ENCODE results near the gene EFEMP1.

Gene EFEMP1

DNA sequence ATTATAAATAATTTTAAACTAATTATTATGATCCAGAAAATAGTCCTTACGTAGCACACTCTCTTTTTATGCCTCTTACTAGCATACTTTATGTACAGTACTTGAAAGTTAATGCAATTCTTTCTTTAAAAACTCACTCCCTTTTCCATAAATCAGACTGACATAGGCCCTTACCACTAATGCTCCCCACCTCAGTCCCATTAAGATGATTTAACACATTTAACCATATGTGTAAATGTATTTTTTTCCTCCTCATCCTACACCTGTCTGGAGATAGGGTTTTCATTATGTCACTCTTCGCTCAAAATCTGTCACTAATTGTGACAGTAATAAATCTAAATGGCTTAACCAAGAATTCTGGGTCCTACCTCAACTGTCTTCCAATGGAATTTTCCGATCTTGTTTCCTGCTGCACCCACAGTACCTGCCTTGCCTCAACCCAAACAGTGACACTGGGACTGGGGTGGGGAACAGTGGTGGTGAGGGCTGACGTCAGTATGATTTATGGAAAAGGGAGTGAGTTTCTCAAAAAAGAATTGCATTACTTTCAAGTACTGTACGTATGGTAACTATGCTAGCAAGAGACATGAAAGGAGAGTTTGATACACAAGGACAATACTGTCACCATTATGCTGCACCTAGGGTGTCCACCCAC is 25.1 kb downstream of the EFEMP1 start:
- no peak for DNase-seq (ENCODE audit: low read depth, low spot score)

DNA sequence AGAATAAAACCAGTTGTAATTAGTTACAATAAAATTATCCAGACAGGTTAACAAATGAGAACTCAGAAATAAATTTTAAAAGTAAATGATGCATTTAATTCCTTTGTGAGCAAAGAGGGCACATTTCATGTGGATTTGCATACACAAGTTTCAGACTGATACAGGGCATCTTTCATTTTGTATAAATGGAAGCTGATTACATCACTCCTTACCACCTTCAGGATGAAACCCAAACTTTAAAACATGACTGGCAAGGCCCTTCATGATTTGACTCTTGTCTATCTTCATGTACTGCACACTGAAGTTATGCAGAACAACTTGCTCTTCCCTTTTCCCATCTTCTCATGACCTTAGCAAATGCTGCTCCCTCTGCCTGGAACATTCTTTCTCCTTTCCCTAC is 26.9 kb downstream of the EFEMP1 start:
- DNase-seq (ENCODE audit: low read depth, low spot score), result no peak

DNA sequence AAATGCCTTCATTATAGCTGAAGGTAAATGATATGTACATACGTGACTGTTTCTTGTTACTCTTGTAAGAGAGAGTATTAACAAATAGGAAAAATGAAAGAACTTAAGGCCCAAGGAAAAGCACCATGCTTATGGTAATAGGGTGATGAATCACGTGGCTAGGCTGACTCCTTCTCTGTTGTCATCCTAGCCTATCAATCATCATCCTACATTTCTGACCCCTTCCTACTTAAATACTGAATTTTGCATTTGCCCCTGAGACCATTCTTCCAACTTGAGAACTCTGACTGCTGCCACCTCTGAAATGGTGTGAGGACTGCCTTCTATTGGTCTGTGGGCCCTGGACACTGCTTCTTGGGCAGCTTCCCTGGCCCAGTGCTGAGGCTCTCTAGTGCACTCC is 28.9 kb downstream of the EFEMP1 start:
- no peak for DNase-seq (ENCODE audit: low read depth, low spot score)

DNA sequence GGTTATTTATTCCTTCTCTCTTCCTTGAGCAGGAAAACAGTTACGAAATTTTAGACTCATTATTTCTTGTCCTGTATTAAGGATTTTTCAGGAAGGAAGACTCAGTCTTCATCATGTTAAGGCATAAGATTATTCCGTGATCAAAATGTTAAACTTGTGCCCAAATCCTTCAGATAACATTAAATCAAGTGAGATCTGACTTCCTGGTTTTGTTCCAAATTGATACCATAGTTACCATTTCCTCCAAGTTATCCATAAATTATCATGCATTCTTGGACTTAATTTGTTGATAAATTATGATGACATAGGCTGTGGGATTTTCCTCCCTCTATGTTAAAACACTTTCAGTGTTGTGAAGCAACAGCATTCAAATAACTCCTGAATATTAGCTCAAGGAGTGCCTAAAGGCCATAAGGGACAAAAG is 31.9 kb downstream of the EFEMP1 start:
- DNase-seq (ENCODE audit: low read depth, low spot score), result no peak

DNA sequence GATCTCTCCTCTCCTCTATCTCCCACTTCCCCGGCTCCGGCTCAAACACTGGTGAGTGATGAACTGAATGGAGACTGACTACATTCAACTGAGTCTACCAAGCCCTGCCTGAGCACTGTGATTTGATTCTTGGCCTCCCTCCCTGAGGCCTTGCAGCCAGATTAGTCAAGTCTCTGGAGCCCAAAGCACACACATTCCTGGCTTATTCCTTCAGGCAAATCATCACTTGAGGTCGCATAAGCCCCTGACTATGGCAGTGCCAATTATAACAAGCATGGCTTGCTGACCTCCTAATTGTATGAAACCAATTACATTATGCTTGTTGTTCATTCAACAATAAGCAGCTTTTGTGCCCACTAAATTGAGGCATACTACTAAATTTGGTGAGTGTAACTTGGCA is 34.6 kb downstream of the EFEMP1 start:
- DNase-seq (ENCODE audit: low read depth, low spot score), result no peak

DNA sequence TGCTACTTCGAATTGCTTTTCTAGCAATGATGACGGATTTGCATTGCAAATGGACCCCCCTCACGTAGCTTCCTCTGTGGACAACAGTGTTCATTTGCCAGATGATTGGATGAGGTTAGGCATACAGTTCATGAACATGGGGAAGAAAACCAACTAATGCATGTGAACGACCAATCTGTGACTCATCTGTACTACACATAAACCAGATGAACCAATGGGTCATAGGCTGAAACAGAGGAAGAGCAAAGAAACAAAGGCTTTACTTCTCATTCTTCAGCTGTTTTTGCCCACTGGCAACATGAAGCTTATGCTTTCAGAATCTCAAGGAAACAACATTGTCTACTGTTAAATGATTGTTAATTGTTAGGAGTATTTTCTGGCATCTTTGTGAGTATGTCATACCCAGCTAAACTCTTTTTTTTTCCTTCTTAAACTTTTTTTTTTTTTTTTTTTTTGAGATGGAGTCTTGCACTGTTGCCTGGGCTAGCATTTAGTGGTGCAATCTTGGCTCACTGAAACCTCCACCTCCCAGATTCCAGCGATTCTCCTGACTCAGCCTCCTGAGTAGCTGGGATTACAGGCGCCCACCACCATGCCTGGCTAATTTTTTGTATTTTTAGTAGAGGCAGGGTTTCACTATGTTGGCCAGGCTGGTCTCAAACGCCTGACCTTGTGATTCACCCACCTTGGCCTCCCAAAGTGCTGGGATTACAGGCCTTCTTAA is 35.5 kb downstream of the EFEMP1 start:
- DNase-seq (ENCODE audit: low read depth, low spot score), result no peak

DNA sequence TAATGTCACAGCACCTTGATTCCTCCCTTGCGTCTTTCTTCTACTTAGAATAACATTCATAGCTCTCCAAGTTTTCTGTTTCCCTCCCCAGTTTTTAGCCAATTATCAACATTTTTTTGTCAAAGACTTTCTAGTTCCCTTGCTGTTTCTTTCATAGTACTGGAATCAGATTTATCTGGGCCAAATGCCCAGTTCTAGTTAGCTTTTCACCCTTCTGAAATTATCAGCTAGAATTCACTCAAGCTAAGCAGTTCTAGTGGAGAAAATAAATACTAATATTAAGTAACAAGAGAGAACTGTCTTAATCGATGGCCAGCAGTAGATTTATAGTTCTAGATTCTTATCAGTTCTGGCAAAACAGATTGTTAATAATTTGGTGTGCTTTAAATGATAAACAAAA is 36.2 kb downstream of the EFEMP1 start:
- DNase-seq (ENCODE audit: low read depth, low spot score), result no peak

DNA sequence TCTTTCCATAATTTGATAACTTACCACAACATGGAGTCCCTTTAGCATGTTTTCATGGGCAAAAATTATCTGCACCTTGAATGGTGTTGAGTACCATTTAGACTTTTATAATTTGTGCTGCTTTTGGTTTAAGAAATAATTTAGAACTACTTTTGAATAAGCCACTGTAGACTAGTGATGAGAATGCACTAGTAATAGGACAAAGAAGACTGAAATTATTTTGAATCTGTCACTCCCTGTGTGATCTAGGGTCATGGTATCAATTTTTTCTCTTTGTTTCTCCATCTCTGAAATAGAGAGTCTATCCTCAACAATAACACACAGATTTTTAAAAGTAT is 37.7 kb downstream of the EFEMP1 start:
- DNase-seq (ENCODE audit: low read depth, low spot score), result no peak

DNA sequence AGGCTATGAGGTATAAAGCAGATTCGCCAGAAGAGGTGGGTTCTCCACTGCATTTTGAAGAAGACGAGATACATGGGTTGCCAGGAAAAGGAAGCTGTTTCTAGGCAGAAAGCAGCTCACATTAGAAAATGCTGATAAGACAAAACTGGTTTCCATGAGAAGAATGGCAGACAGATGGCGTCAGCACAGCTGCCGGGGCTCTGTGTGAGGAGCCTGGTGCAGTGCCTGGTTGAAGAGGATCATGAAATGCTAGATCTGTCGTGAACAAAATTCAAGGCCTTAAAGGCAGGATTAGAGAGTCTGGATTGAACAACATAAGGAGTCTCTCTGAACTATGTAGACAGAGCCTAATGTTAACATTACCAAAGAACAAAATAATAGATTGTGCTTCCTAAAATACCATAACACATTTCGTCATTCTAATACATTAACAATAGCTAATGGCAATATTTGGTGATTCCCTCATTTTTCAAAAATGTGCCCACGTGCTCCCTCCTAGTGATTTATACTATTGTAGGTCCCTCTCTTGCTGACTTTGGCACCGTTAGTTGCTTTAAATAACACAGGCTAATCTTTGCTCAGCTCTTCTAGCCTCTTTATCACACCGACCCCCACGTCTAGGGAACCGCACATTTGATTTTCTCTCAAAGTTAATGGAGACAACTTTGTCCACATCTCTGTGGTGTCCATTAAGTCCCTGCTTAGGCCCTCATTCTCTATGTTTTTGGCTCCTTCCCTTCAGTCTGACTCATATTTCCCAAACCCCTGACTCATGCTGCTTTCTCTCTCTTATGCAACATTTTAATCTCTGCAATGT is 38.2 kb downstream of the EFEMP1 start:
- no peak for DNase-seq (ENCODE audit: low read depth, low spot score)

DNA sequence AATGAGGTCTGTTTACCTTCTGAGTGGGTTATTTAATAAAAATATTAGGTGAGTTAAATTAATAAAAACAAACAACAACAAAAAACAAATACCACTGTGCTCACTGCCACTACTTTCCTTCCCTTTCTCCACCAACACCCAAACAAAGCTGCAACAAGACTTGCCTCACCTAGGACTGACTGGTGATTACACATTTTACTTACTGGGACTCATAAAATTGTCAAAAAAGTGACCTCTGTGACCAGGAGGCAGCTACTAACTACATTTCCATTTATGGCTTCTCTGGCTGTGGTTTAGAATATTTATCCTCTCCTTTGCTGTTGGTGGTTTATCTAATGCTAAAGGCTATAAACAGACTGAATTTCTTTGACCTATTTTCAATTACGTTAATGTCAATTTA is 39.8 kb downstream of the EFEMP1 start:
- no peak for DNase-seq (ENCODE audit: low read depth, low spot score)

DNA sequence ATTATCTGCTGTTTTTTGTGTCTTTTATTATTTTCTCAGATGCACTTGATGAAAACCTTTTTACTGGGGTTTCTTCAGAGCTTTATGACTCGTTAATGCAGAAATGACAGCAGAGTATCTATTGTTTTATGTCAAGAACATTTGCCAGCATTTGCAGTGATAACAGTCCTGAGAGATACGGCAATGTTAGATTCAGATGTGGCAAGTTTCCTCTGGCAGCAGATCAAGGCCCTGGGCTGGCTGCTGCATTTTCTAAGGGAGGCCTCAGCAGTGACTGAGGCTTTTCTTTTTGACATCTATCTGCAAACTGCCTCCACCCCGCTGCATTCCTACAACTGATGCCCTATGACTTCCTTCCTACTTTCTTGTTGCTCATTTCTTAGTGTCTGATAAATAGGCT is 40.2 kb downstream of the EFEMP1 start:
- DNase-seq (ENCODE audit: low read depth, low spot score), result no peak

DNA sequence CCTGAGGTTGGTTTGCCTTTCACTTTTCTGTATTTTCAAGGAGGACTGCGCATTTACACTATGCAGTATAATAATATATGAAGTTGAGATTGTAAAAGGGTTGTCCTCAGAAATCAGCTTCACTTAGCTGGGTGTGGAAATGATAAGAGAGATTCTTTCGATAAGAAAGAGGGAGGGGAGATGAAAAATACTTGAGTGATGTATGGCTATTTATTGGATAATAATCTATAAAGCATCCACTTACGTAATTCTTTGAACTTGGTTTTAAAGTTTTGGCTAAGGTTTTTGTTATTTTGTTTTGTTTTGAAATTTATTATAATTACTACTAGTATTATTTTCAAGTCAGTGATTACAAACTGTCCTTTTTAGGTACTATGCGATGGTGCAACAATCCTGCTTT is 40.6 kb downstream of the EFEMP1 start:
- DNase-seq (ENCODE audit: low read depth, low spot score), result no peak

DNA sequence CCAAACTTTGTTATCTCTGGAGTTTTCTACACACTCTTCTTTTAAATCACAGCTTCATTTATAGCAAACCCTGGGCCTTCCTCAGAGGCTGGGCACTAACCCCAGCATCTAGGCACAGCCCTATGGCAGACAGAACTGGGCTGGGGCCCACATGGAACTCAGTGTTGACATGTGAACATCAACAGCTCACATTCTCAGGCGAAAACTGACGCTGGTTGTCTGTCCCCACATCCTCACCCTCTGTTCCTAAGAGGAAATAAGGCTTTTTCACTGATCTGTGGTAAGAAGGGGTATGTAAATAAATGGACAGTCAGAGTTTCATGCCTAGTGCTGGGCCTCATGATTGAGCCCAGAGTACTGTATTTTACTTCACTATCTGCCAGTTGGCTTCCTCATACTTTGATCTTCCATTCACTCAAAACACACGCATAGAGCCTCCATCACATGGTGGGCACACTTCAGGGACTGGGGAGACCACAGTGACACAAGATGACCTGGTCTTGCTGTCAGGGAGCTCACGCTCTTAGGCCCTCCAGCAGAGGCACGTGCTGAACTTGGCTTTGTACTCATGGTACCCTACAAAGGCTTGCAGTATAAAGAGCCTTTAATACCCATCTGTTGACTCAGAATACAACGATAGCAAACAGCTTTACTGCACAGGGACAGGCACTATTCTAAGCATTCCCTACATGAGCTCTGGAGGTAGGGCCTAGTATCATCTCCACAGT is 43.0 kb downstream of the EFEMP1 start:
- no peak for DNase-seq (ENCODE audit: low read depth, low spot score)

DNA sequence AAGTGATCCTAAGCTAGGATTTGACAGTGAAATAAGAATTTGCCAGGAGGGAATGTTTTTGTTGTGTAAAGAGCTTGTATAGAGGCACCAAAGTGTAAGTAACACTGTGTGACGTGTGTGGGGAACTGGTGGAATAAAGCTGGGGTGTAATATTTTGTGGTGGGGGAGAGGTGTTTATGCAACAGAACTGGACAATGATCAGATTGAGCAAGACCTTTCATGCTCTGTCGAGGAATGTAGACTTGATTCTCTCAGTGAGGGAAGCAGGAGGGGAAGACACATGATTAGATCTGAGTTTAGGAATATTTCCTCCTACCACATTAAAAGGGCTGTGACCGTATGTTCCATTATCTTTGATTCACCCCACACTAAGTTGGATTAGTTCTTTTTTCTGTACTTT is 43.6 kb downstream of the EFEMP1 start:
- DNase-seq (ENCODE audit: low read depth, low spot score), result no peak

DNA sequence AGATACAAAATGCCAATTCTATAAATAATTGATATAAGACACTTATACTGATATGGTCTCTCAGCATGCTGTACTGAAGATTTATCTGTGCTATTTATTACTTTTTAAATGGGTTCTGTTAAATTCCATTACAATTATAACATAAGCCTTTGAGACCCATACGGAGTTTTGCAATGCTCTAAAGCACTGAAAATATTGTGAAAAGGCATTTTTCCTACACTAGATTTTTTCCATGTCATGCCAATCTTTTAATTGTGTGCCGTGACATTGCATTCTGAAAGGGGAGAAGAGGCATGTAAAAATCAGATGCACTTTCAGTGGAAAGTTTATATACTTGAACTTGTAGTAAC is 46.5 kb downstream of the EFEMP1 start:
- no peak for DNase-seq (ENCODE audit: low read depth, low spot score)

DNA sequence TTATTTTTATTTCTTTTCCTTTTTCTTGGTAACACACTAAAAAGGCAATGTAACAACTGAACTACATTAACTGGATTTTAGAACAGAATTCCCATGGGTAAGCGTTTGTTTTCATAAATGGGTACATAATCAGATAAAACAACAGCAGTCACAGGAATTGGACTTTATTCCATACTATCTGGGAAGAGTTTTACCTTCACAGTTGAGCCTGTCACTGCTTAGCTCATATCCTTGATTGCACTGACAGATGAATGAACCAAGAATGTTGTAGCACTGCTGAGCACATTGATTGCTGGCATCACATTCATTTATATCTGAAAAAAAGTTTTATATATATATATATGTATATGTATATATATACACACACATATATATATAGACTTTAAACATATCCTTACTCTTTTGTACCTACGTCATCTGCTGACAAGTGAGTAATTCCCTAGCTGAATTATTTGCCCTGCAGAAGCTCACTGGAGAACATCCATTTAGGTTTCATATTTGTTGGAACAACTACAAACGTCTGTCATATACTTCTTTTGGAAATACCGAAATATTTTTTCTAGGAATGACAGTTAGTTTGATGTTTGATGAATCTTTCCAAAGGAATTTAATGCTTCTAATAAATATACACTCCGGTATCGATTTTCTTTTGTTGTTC is 47.0 kb downstream of the EFEMP1 start:
- DNase-seq (ENCODE audit: low read depth, low spot score), result no peak

DNA sequence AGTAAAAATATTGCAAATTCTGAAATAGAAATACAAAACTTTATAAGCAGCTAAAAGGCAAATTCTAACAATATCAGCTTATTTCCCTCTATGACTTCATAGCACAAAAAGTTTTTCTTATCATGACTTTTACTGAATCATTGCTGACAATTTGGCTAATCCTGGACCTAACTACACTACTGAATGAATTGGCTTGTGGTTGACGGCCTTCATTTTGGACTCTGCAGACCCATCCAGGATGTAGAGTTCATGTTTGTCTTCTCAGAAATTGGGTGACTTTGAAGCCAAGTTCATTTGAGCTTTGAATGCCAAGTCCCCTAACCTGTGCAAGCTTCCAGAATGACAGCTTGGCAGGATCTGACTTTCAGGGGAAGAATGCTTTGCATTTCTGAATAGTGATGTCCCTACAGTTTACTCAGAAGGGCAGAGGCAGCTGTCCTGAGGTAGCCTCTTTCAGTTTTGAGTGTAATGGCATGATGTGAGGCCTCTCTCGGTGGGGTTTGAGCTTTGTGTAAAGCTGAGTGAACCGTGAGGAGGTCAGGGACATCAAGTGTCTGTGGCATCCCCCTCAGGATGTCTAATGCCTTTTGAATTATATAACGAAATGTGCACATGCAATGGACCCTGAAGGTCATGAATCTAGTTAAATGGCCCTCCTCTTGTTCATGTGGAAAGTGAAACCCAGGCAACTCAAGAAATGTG is 48.0 kb downstream of the EFEMP1 start:
- DNase-seq (ENCODE audit: low read depth, low spot score), result no peak

DNA sequence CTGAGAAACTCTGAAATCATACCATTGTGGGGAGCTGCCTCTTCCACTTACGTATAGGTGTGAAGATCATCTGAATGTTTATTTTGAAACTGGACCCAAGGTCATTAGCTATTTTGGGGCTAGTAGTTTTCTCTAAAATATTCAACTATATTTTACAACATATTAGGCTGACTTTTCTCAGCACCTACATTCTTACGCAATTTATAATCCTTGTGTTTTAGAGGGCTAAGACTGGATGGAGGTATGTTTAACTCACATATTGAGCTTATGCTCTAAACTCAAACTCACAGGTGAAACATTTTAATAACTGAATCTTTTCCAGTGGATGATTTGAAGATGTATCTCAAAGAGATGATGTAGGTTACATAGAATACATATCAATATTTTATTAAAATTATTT is 49.2 kb downstream of the EFEMP1 start:
- no peak for DNase-seq (ENCODE audit: low read depth, low spot score)

DNA sequence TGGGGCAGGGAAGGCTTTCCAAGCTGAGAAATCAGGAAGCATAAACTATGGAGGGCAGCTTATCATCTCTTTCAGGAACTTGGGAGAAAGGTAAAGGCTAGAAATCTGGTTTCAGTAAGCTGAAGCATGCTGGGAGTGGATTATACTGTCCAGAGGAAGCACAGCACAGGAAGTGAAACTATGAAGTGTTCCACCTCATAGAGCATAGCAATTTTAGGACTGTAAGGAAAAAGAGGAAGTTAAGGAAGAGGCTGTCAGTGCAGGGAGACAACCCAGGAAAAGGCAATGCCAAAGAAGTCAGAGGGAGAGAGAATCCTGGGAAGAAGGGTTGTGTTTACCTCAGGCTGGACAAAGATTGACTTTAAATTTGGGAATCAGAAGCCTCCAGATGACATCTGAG is 51.9 kb downstream of the EFEMP1 start:
- DNase-seq (ENCODE audit: low read depth, low spot score), result no peak

DNA sequence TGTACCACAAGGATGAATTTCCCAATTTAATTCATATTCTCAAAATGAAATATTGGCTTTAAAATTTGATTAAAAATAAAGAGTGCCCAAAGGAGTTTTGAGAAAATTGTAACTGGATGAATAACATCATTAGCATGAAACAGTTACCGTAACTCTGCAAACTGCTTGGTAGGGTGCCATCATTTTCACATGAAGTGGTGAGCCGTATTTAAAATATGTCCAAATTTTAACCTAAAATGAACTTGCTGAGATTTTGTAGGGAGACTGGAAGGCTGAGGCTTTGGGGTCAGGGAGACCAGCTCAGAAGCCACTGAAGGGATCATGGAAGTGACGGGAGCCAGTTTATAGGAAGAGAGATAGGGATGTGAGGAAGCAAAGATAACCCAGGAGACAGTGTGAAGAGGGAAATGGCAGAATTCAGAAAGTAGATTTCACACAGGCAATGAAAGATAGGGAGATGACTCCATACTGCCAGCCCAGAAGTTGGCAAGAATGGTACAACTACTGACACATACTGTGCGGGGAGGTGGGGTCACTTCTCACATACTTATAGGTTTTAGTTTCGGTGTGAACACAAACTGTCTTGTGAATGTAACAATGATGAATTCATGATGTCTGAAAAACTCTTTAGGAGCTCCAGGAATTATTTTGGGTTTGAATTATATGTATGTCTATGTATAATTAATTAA is 53.8 kb downstream of the EFEMP1 start:
- DNase-seq (ENCODE audit: low read depth, low spot score), result no peak
